B cell (primary cell): ENCODE results near the gene ANO2. TPM values are rescaled to one million over a fixed set of nuclear protein-coding genes. Genes with fewer than 3 reads are reported as not detected.

Experiments used
- ATAC-seq: fragments of 200-7000 bp; cut with Tn5 transposase; one replicate; pipeline ENCODE4 v1.10.0; 2021; ENCODE audit warnings: low read depth, mild to moderate bottlenecking, moderate number of reproducible peaks, moderate library complexity
- CTCF ChIA-PET: fragments of 350-600 bp; sonication (Branson Sonifier 250); formaldehyde crosslinking; loops from one replicate; lab custom pipeline; 2021; ENCODE audit warnings: antibody characterized with exemption, inconsistent platforms; lab: Charles Lee
- POLR2A ChIA-PET: fragments of 350-600 bp; sonication (Branson Sonifier 250); formaldehyde crosslinking; loops from one replicate; lab custom pipeline; 2021; ENCODE audit warnings: antibody characterized with exemption; lab: Charles Lee
- DNase-seq: peaks from one replicate; pipeline ENCODE4 v3.0.0; 2013
- H2AFZ ChIP-seq: 2 replicates; pipeline ENCODE4 v1.6.1; 2012; ENCODE audit warnings: mild to moderate bottlenecking, low read depth, low read length; ENCODE audit not compliant: insufficient read depth, poor library complexity, severe bottlenecking
- H3K27ac ChIP-seq, 2 donors: 1 replicate in 1 of 2; 2 replicates in 1 of 2; pipeline ENCODE4 v1.5.1; 2012 to 2013; ENCODE audit warnings: low read length in 2 of 2, mild to moderate bottlenecking in 2 of 2, moderate library complexity in 1 of 2
- H3K27me3 ChIP-seq, 4 experiments: fragments of 200-600 bp in 1 of 4; sonication (generic) in 1 of 4; replicated peaks in 1 of 4; 1 replicate in 2 of 4; 2 replicates in 2 of 4; pipeline versions ENCODE4 v1.6.1 to v1.7.0; 2013 to 2016; ENCODE audit warnings: low read length in 3 of 4, mild to moderate bottlenecking in 2 of 4, mixed read lengths in 1 of 4, moderate library complexity in 1 of 4; ENCODE audit not compliant: insufficient read depth in 4 of 4, control insufficient read depth in 3 of 4; ENCODE audit errors: control extremely low read depth in 1 of 4
- H3K36me3 ChIP-seq, 2 experiments: replicated peaks in 1 of 2; 1 replicate in 1 of 2; 2 replicates in 1 of 2; pipeline versions ENCODE4 v1.6.1 to v1.7.1; 2013; ENCODE audit warnings: low read length in 1 of 2; ENCODE audit not compliant: insufficient read depth in 2 of 2, control insufficient read depth in 1 of 2; ENCODE audit errors: control extremely low read depth in 1 of 2, extremely low read depth in 1 of 2
- H3K4me1 ChIP-seq, 2 donors: fragments of 200-600 bp in 1 of 2; sonication (generic) in 1 of 2; 1 replicate in 1 of 2; 2 replicates in 1 of 2; pipeline versions ENCODE4 v1.5.1 to v1.6.1; 2013 to 2017; ENCODE audit warnings: low read length in 2 of 2; ENCODE audit not compliant: control insufficient read depth in 2 of 2, insufficient read depth in 2 of 2
- H3K4me2 ChIP-seq: replicated peaks from 2 replicates; pipeline ENCODE3; 2012; ENCODE audit warnings: mild to moderate bottlenecking, low read depth, low read length; ENCODE audit not compliant: poor library complexity, severe bottlenecking
- H3K4me3 ChIP-seq, 5 experiments: fragments of 200-600 bp in 1 of 5; sonication (generic) in 1 of 5; 1 replicate in 3 of 5; 2 replicates in 2 of 5; pipeline versions ENCODE4 v1.5.1 to v1.7.0; 2011 to 2016; ENCODE audit warnings: low read length in 4 of 5, mild to moderate bottlenecking in 4 of 5, low read depth in 2 of 5, control low read depth in 1 of 5, moderate library complexity in 1 of 5; ENCODE audit not compliant: insufficient read depth in 1 of 5; ENCODE audit errors: control extremely low read depth in 1 of 5, extremely low read depth in 1 of 5
- H3K79me2 ChIP-seq: fragments of 200-600 bp; sonication (generic); one replicate; pipeline ENCODE4 v1.6.0; 2016; ENCODE audit warnings: low read length; ENCODE audit not compliant: control insufficient read depth, insufficient read depth
- H3K9ac ChIP-seq: fragments of 200-600 bp; sonication (generic); 2 replicates; pipeline ENCODE4 v1.6.1; 2017; ENCODE audit warnings: mild to moderate bottlenecking, low read length, moderate library complexity
- H3K9me3 ChIP-seq, 3 donors: one replicate each; pipeline versions ENCODE4 v1.6.1 to v1.7.1; 2013; ENCODE audit warnings: low read length in 2 of 3; ENCODE audit not compliant: control insufficient read depth in 2 of 3, insufficient read depth in 1 of 3; ENCODE audit errors: control extremely low read depth in 1 of 3
- H4K20me1 ChIP-seq: 2 replicates; pipeline ENCODE4 v1.6.0; 2012; ENCODE audit warnings: mild to moderate bottlenecking, low read length; ENCODE audit not compliant: insufficient read depth, control insufficient read depth, poor library complexity, severe bottlenecking
- H3K27ac Mint-ChIP-seq: one replicate; pipeline ENCODE4 v1.8.0; 2021; ENCODE audit warnings: mixed read lengths
- H3K27me3 Mint-ChIP-seq: one replicate; pipeline ENCODE4 v1.8.0; 2021; ENCODE audit warnings: mixed read lengths
- H3K4me1 Mint-ChIP-seq: one replicate; pipeline ENCODE4 v1.8.0; 2021; ENCODE audit warnings: mixed read lengths
- H3K4me3 Mint-ChIP-seq: one replicate; pipeline ENCODE4 v1.8.0; 2021; ENCODE audit warnings: mixed read lengths
- H3K9me3 Mint-ChIP-seq: one replicate; pipeline ENCODE4 v1.8.0; 2022; ENCODE audit warnings: mixed read lengths; ENCODE audit not compliant: insufficient read depth
- EZH2 ChIP-seq: IDR thresholded peaks from 2 replicates; pipeline ENCODE4 v1.6.1; 2012; ENCODE audit warnings: borderline replicate concordance, low read depth, mild to moderate bottlenecking, moderate library complexity, low read length; ENCODE audit not compliant: insufficient read depth, poor library complexity, severe bottlenecking
- WGBS: methylation state at CpG from one replicate; pipeline ENCODE4 v1.1.5; 2013; ENCODE audit warnings: missing lambda C conversion rate; ENCODE audit not compliant: insufficient coverage; 5-methylcytosine and 5-hydroxymethylcytosine counted together
- intact Hi-C: fragments of 100-400 bp; cut with micrococcal nuclease; formaldehyde crosslinking; loops from one replicate; pipeline ENCODE4 v1.10.0; 2022
- polyA plus RNA-seq: library from polyadenylated mRNA; depleted of rRNA; stranded (reverse); fragments of >200 nt; gene quantifications from 2 replicates; pipeline ENCODE4 v1.2.3, GENCODE V29; 2012
- total RNA-seq, 2 donors: library from RNA; stranded (reverse); fragments of 120-200 nt in 1 of 2; gene quantifications; 1 replicate in 1 of 2; 2 replicates in 1 of 2; pipeline versions ENCODE4 v1.2.3 to v1.2.4, GENCODE V29; 2013 to 2022
- TF ChIP-seq, protein P1 (sequence below): fragments of 200-600 bp; IDR thresholded peaks from one replicate; pipeline ENCODE4 v1.8.0; 2022; ENCODE audit warnings: antibody characterized with exemption, mild to moderate bottlenecking

Gene ANO2
- total and polyA plus RNA-seq, 2 donors (not counting 1 experiment from before 2014, with no cell fraction given) = not detected

GRCh38 chr12:5921027-5921909, 23.8 kb downstream of the ANO2 start:
- intact Hi-C loops = no loop called here
- CTCF ChIA-PET = no interaction called here
- peaks cover 6% of the 10 kb centered on the region for H3K27me3 Mint-ChIP-seq
- H3K9me3 Mint-ChIP-seq = no peaks in the 10 kb centered on the region
- H3K4me1 ChIP-seq = no peaks in the 10 kb centered on the region
- H3K27me3 ChIP-seq = peaks cover 0 to 6% (median 0%) of the 10 kb centered on the region in 4 experiments
- no peaks in the 10 kb centered on the region for H3K9me3 ChIP-seq
- no peak overlapping the region for H3K27ac ChIP-seq
- H3K4me2 ChIP-seq = no peak overlapping the region
- no peak overlapping the region for H3K9ac ChIP-seq
- no peak for ATAC-seq
- no peak overlapping the region for H3K4me3 ChIP-seq
- WGBS = 94% methylated on average over 25 of the region's 25 CpGs
- no peak for DNase-seq
- H2AFZ ChIP-seq = no peak overlapping the region
- no peak overlapping the region for H3K4me3 Mint-ChIP-seq
- TF ChIP-seq, protein P1, sequence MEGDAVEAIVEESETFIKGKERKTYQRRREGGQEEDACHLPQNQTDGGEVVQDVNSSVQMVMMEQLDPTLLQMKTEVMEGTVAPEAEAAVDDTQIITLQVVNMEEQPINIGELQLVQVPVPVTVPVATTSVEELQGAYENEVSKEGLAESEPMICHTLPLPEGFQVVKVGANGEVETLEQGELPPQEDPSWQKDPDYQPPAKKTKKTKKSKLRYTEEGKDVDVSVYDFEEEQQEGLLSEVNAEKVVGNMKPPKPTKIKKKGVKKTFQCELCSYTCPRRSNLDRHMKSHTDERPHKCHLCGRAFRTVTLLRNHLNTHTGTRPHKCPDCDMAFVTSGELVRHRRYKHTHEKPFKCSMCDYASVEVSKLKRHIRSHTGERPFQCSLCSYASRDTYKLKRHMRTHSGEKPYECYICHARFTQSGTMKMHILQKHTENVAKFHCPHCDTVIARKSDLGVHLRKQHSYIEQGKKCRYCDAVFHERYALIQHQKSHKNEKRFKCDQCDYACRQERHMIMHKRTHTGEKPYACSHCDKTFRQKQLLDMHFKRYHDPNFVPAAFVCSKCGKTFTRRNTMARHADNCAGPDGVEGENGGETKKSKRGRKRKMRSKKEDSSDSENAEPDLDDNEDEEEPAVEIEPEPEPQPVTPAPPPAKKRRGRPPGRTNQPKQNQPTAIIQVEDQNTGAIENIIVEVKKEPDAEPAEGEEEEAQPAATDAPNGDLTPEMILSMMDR = no peak
- no peak for TF ChIP-seq EZH2
- H3K4me1 Mint-ChIP-seq = no peaks in the 10 kb centered on the region
- H3K36me3 ChIP-seq = no peaks in the 10 kb centered on the region
- H3K27ac Mint-ChIP-seq = no peak overlapping the region
- POLR2A ChIA-PET = no interaction called here
- no peaks in the 10 kb centered on the region for H4K20me1 ChIP-seq
- H3K79me2 ChIP-seq = no peaks in the 10 kb centered on the region

DNA sequence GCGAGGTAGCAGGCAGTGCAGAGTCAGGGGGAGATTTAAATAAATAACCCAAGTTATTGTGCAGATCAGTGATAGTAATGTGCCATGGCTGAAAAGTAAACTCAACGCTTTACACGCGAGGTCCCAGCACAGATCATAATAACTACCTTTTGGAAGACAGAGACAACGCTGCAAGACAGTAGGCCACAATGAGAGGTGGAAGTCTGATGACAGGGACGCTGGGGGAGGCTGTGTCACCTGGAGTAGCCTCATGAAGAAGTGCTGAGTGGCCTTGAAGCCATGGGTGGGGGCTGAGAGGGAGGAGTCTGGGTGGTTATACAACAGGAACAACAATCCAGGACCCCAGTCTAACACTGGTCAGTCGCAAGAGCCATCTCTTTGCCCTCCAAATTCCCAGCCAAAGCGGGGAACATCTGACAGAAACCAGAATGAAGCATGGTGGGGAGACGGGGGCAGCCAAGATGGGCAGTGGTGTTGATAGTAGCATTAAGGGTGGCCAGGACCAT, 28.2 kb downstream of the ANO2 start:
- intact Hi-C loops = no loop called here
- H3K79me2 ChIP-seq = no peaks in the 10 kb centered on the region
- H4K20me1 ChIP-seq = no peaks in the 10 kb centered on the region
- 100% methylated on average over 3 of the region's 9 CpGs for WGBS
- no peaks in the 10 kb centered on the region for H3K36me3 ChIP-seq
- Mint-ChIP-seq H3K9me3 (no peaks in the 10 kb centered on the region), H3K27me3 (peaks cover 7% of the 10 kb centered on the region), H3K4me3 (no peak overlapping the region), H3K4me1 (no peaks in the 10 kb centered on the region), H3K27ac (no peak overlapping the region)
- TF ChIP-seq, protein P1 = no peak
- TF ChIP-seq EZH2 = no peak
- H3K4me2 ChIP-seq = no peak overlapping the region
- CTCF ChIA-PET = no interaction called here
- DNase-seq (no peak), ATAC-seq (no peak)
- no peaks in the 10 kb centered on the region for H3K9me3 ChIP-seq
- no peak overlapping the region for H3K4me3 ChIP-seq
- no peak overlapping the region for H2AFZ ChIP-seq
- POLR2A ChIA-PET = no interaction called here
- H3K4me1 ChIP-seq = no peaks in the 10 kb centered on the region
- no peaks in the 10 kb centered on the region for H3K27me3 ChIP-seq
- no peak overlapping the region for H3K27ac ChIP-seq
- no peak overlapping the region for H3K9ac ChIP-seq
